HG03575 (cell line): ENCODE measurements around the gene HOXB5.

Experiments
- ATAC-seq: cut with Tn5 transposase; IDR thresholded peaks from one replicate; pipeline ENCODE4 v1.9.1; 2021; ENCODE audit not compliant: unreplicated experiment, insufficient number of reproducible peaks, low FRiP score; ENCODE audit errors: extremely low read depth

HOXB5 gene

GRCh38 chr17:48555258-48556228 is 38.0 kb downstream of the HOXB5 start:
- no peak for ATAC-seq

GRCh38 chr17:48554412-48555257 is 38.9 kb downstream of the HOXB5 start:
- no peak for ATAC-seq

- no peak for ATAC-seq
These were observed 39.8 kb downstream of the HOXB5 start for GRCh38 chr17:48553826-48554225.

GRCh38 chr17:48553190-48553547 is 40.4 kb downstream of the HOXB5 start:
- ATAC-seq, result no peak

GRCh38 chr17:48552466-48553189 is 41.0 kb downstream of the HOXB5 start:
- ATAC-seq, result no peak

- ATAC-seq, result no peak
These were observed 41.7 kb downstream of the HOXB5 start for GRCh38 chr17:48551596-48552465.

GRCh38 chr17:48551214-48551555 is 42.4 kb downstream of the HOXB5 start:
- no peak for ATAC-seq

- ATAC-seq, result no peak
These were observed 42.9 kb downstream of the HOXB5 start for GRCh38 chr17:48550502-48551213.

- ATAC-seq, result no peak
These were observed 43.6 kb downstream of the HOXB5 start for GRCh38 chr17:48549914-48550501.

- ATAC-seq, result no peak
These were observed 44.3 kb downstream of the HOXB5 start for GRCh38 chr17:48549281-48549630.

GRCh38 chr17:48548523-48549280 is 44.9 kb downstream of the HOXB5 start:
- ATAC-seq, result no peak

GRCh38 chr17:48547808-48548522 is 45.6 kb downstream of the HOXB5 start:
- ATAC-seq, result no peak

GRCh38 chr17:48546924-48547807 is 46.4 kb downstream of the HOXB5 start:
- no peak for ATAC-seq

- ATAC-seq, result no peak
These were observed 47.2 kb downstream of the HOXB5 start for GRCh38 chr17:48546137-48546923.

- ATAC-seq, result no peak
These were observed 48.0 kb downstream of the HOXB5 start for GRCh38 chr17:48545539-48545938.
